ENCODE data around the gene HYAL1. TPM values are rescaled to one million over a fixed set of nuclear protein-coding genes. Genes with fewer than 3 reads are reported as not detected.
A peak's percentile ranks its signal among the peaks of the same experiment; 100 is the strongest.
"Not testable (repeated sequence)": the region's sequence is repeated elsewhere in the genome, so short reads cannot be mapped to it uniquely, and the experiment has no call there.

Gene HYAL1
- polyA plus RNA-seq, 1 donor = 1.7 TPM

DNA sequence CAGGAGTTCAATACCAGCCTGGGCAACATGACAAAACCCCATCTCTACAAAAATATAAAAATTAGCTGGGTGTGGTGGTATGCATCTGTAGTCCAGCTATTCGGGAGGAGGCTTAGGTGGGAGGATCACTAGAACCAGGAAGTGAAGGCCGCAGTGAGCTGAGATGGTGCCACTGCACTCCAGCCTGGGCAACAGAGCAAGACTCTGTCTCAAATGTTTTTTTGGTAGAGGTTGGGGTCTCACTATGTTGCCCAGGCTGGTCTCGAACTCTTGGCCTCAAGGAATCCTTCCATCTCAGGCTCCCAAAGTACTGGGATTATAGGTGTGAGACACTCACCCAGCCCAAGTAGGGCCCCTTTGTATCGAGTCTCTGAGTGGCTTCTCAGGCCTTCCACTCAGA is 9.3 kb downstream of the HYAL1 start:
- no peak for DNase-seq (ENCODE audit: low read depth)

DNA sequence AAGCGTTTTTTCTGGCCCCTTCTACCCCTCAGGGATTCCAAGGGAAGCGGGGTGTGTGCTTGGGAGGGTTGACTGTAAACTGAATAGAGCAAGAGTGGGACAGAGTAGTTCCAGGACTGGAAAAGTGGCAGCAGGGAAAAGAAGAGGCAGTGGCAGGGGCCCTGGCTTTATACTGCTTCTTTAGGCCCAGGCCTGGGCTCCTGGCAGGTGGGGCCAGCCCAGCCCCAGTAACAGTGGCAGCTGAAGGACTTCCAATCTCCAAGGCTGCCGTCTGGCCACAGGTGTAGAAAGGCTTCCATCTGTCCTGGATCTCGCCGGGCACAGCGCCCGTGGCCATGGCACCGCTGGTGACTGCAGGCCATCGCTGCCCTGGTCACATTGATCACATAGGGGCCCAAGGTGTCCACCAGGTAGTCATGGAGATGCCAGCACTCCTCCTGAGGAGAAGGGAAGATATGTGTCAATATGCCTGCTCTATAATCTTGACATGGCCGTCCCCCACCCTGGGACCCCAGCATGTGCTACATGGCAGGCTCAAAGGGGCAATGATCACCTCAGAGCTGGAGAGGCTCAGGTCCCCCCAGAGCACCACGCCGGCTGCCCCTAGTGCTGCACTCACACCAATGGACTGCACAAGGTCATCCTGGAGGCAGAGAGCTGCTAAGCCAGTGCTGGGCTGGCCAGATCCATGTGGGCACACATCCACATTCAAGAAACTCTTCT is 10.1 kb downstream of the HYAL1 start:
- DNase-seq (ENCODE audit: low read depth) = no peak

DNA sequence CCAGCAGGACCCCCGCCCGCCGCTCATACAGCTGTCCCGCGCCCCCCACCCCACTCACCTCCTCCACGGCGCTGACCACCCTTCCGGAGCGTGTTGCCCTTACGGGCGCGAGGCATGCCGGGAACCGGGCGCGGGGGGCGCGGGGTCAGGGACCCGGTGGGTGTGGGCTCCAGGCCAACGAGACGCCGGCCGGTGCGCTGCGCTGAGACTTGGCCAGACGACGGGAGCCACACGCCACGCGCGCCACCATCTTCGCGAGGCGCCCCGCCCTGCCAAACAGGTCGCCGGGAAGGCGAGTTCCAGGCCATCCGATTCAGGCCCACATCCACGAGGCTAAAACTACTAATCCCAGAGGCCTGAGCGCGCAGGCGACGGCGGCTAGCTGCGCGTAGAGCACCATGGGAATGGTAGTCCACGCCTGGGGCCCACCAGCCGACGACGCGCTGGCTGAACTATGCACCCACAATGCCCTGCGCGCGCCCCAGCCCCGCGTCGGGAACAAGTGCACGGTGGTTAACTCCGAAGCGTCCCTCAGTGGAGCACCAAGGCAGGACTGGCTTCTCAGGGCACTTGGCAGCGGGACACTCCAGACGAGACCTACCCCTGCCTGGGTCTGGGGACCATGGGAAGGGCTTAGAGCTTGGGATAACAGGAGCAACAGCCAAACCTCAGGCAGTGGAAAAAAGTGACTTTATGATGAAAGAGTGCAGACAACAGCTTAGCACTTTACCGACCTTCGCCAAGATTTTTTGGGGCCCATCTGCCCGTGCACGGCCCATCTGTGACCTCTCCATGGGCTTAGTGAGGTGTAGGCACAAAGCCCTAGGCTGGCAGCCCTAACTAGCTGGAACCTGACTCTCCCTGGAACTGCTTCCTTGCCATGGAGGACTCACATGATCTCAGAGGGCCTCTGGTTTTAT is 11.0 kb downstream of the HYAL1 start, which contains the start of gene IFRD2:
Gene IFRD2 (minus strand): TSS at position 271 of the 920 bp plus-strand sequence. CDS start 155 bp downstream, at position 116.
- DNase-seq (ENCODE audit: low read depth) = peak; percentile 95

DNA sequence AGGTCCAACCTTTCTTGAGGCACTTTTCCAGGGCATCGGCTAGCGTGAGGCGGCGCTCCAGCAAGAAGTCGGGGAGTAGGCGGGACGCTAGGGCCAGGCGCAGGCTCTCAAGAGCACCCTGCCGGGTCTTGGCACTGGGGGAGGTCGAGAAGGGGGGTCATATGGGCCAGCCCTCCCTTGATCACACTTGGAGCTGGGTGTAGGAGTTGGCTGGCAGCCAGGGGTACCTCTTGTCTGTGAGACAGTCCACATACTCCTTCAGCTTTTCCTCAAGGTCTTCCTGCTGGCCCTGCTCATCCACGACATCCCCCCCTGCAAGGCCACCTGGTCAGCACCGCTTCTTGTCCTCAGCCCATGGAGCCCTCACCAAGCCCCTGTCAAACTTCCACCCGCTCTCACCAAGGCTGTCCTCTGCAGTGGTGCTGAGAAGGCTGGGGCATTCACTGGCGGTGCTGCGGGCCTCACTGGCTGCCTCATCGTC is 13.2 kb downstream of the HYAL1 start:
- no peak for DNase-seq (ENCODE audit: low read depth)

DNA sequence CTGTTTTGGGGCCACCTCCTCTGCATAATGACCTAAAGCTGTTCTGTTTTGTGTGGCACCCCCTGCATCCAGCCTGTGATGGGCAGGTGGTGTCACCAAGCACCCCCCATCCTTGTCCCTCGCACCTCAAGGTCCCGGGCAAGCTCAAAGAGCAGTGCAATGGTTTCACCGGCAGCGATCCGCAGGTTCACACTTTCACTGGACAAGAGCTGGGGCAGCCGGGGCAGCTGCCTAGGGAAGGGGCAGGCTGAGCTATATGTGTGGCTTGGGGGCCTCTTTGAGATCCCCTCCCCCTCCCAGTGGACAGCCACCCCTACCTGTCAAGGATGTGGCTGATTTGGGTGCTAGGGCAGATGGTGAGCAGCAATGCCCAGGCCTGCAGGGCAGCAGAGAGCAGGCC is 14.2 kb downstream of the HYAL1 start:
- DNase-seq (ENCODE audit: low read depth) = no peak

DNA sequence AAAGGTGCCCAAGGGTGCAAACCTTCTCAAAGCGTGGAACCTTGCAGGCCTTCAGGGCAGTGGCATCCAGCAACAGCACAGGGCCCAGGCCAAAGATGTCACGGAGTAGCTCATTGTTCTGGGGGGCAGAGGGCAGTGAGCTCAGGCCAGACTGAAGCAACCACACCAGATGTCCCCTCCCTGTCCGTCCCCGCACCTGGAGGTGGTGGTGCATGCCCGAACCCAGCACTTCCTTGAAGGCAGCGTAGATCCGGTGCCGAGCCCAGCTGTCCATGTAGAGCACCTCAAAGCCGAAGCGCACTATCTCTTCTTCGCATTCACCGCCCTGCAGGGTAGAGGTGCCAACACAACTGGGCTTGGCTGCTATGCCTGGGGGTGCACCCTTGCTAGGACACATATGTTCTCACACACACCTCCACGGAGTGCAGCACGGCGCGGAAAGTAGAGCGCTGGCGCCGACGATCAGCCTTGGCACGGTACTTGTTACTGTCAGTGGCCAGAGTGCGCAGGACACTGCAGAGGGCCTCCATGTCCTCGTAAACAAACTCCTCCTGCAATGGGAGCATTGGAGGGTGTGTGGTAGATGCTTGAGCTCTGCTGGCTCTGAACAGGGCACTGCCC is 14.9 kb downstream of the HYAL1 start:
- no peak for DNase-seq (ENCODE audit: low read depth)

DNA sequence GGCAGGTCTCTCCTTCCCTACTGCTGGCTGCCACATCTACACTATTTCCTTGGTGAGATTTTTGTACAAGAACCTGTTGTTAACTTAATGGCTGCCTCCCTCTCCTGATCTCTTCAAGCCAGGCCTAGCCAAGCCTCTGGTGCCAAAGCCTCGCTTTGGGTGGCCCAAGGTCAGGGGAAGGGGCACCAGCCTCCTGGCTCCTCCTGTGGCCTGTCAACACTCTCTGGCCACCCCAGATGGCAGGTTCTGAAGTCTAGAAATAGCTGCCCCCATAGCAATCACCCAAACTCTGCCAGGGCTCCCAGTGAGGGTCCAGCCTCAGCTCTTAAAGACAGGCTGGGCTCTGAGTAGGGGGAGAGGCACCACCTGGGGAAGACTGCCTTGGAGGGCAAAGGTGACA is 16.1 kb downstream of the HYAL1 start:
- no peak for DNase-seq (ENCODE audit: low read depth)

DNA sequence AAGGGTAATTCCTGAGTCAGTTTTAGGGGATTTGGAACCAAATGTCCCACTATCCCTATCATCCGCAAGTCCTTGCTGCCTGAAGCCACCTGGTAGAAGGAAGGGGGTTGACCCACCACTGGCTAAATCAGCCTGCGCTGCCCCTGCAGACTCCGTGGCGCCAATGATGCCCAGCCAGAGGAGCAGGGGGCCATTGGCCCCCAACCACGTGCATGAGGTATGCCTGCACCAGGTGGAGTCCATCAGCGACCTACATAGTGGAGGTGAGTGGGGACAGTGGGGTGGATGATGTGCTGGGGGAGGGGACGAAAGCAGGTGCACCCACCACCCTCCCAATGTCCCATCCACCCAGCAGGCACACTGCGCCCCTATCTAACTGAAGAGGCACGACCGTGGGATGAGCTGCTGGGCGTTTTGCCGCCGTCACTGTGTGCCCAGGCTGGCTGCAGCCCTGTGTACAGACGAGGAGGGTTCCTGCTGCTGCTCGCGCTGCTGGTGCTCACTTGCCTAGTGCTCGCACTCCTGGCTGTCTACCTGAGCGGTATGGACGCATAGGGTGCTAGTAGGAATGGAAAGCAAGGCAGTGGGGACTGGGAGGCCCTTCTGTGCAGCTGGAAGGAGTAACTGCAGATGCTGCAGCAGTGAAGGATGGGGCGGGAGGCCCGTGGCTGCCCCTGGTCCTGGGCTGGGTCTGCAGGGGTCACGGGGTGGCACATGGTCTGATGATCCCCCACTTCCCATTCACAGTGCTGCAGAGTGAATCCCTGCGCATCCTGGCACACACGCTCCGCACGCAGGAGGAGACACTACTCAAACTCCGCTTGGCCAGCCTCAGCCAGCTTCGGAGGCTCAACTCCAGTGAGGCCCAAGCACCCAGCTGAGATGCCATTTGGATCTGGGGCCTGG is 16.8 kb downstream of the HYAL1 start:
- no peak for DNase-seq (ENCODE audit: low read depth)

DNA sequence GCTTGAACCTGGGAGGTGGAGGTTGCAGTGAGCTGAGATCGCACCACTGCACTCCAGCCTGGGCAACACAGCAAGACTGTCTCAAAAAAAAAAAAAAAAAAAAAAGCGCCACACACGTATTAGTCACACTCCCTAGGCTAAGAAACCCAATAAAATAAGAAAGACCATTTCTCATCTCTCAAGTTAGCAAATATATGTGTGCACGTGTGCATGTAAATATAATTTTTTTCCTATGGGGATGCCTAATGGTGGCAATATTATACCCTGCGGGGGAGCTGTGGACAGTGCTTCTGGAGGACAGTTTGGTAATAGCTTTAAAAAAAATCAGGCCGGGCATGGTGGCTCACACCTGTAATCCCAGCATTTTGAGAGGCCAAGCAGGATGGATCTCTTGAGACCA is 19.3 kb downstream of the HYAL1 start:
- not testable (repeated sequence) for DNase-seq (ENCODE audit: low read depth)

DNA sequence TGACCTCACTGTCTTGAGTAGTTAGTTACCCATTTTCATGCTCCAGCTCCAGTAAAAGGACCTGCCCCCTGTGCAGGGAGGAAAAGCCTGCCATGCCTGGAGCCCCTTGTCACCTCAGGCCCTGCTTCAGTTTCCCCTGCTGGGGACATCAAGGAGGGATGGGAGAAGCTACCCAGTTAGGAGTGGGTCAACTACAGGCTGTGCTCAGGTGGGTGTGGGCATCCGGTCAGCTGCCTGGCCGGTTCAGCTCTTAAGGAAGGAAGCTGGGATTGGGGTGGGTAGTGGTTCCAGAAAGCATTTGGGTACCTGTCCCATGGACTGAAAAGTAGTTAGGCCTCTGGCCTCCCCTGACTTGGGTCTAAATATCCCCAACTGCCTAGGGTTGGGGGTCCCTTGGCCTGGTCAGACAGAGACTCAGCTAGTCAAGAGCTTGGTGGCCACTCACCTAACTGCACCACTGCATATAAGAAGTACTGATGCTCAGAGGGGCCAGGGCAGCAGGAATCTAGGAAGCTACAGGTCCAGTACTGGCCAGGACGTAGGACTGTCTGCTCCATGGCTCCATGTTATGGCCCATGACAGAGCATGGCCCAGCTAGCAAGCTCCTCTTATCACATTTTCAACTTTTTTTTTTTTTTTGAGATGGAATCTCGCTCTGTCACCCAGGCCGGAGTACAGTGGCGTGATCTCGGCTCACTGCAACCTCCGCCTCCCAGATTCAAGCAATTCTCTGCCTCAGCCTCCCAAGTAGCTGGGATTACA is 23.9 kb downstream of the HYAL1 start:
- no peak for DNase-seq (ENCODE audit: low read depth)

DNA sequence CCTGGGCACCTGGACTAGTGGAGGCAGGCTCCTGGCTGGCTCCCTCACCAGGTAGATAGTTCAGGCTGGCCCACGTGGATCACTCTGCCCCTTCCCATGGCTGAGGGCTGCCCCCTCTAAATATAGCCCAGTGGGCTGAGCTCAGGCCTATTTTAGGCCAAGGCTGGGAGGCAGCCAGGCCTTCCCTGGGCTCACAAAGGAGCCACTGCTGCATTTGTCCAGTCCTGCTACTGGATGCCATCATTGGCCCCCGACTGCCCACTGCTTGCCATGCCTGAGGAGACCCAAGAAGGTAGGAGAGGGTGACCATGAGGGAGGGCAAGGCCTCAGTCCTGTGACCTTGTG is 24.5 kb downstream of the HYAL1 start, which contains the start of gene LSMEM2:
Gene LSMEM2 (plus strand): TSS at position 208 of the 345 bp plus-strand sequence. CDS start 27 bp downstream, at position 235.
- no peak for DNase-seq (ENCODE audit: low read depth)

DNA sequence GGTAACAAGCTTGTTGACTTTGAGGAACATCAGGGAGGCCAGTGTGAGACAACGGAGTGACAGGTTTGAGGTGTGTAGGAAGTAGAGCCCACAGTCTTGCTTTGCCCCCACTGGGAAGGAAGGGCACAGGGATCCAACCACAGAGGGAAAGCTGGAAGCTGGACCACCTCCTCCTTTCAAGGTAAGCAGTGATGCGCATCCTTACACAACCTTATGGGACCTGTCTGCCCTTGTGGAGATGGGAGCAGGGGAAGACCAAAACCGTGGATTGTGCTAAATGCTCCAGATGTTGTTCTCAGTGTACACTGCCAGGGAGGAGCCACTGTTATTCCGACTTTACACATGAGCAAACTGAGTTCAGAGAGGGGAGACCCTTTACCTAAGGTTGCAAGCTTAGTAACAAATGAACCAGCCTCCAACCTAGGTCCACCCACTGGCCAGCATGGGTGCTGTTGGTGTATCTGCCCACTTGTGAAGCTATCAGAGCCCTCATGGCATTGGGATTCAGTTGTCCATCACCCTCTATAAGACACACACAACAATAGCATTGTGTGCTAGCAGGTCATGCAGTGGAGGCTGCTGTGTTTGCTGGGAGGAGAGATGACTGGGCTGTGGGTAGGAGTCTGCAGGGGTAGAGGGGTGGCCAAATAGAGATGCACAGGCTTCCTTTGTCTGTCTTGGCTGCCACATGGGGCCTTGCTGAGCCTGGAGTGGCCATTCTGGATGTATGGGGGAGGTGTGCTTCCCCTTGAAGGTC is 25.1 kb downstream of the HYAL1 start:
- DNase-seq (ENCODE audit: low read depth) = no peak

DNA sequence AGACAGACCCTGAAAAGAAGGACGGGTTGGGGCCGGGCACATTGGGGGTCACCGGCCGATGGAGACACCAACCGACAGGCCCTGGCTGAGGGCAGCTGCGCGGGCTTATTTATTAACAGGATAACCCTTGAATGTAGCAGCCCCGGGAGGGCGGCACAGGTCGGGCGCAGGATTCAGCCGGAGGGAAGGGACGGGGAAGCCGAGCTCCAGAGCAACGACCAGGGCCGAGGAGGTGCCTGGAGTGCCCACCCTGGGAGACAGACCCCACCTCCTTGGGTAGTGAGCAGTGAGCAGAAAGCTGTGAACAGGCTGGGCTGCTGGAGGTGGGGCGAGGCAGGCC is 26.6 kb downstream of the HYAL1 start:
- no peak for DNase-seq (ENCODE audit: low read depth)

DNA sequence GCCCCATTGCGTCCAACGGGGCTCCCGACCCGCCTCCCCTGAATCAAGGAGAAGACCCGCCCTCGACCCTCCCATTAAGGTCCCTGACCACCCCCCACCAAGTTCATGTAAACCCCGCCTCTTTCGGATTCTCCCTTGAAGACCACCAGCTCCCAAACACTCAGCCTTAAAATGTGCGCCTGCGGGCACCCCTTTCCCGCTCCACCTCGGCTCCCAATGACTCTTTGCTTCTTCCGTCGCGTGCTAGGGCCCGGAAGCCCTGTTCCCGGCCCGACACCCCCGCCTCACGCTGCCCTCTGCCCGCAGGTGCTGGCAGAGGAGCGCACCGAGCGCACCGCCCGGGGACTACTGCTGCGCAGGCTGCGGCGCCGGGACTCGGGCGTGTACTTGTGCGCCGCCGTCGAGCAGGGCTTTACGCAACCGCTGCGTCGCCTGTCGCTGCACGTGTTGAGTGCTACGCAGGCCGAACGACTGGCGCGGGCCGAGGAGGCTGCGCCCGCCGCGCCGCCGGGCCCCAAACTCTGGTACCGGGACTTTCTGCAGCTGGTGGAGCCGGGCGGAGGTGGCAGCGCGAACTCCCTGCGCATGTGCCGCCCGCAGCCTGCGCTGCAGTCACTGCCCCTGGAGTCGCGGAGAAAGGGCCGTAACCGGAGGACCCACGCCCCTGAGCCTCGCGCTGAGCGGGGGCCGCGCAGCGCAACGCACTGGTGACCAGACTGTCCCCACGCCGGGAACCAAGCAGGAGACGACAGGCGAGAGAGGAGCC is 27.2 kb downstream of the HYAL1 start:
- DNase-seq (ENCODE audit: low read depth) = no peak

DNA sequence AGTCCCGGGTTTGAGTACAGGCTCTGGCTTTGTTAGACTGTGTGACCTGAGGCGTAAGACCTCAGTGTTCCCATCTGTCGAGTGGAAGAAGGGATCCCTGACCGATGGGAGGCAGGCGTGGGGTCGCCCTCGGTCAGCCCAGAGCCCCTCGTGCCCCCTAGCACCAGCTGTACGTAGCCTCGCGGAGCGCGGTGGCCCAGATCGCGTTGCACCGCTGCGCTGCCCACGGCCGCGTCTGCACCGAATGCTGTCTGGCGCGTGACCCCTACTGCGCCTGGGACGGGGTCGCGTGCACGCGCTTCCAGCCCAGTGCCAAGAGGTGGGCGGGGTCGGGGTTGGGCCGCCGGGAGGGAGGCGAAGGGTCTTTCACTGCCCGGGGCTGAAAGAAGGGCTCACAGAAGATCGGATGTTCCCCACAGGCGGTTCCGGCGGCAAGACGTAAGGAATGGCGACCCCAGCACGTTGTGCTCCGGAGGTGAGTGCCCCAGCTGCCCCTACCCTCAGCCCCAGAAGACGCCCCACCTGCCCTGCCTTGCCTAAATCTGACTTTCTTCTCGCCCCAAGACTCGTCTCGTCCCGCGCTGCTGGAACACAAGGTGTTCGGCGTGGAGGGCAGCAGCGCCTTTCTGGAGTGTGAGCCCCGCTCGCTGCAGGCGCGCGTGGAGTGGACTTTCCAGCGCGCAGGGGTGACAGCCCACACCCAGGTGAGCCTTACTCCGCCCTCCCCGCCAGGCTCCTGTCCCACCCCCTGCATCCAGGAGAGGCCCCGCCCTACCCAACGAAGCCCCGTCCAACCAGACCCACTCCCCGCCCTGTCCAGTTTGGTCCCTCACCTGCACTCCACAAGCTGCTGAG is 28.0 kb downstream of the HYAL1 start:
- DNase-seq (ENCODE audit: low read depth) = no peak

DNA sequence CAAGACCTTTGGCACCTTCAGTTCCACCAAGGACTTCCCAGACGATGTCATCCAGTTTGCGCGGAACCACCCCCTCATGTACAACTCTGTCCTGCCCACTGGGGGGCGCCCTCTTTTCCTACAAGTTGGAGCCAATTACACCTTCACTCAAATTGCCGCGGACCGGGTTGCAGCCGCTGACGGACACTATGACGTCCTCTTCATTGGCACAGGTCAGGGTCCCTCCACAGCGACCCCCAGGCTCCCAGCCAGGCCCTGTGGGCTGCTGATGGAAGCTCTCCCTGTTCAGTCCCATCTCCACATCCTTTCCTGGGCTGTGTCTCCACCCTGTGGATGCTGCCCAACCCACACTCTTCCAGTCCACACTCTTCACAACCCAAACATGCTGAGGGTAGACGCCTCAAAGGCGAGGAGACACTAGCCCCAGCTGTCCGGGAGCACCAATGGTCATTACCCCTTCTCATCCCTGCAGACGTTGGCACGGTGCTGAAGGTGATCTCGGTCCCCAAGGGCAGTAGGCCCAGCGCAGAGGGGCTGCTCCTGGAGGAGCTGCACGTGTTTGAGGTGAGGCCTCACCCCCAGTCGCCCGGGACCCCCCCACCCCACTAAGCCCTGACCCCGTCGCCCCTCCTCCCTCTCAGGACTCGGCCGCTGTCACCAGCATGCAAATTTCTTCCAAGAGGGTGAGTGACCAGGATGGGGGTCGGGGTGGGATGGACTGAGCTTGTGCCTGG is 28.8 kb downstream of the HYAL1 start:
- DNase-seq (ENCODE audit: low read depth) = no peak

DNA sequence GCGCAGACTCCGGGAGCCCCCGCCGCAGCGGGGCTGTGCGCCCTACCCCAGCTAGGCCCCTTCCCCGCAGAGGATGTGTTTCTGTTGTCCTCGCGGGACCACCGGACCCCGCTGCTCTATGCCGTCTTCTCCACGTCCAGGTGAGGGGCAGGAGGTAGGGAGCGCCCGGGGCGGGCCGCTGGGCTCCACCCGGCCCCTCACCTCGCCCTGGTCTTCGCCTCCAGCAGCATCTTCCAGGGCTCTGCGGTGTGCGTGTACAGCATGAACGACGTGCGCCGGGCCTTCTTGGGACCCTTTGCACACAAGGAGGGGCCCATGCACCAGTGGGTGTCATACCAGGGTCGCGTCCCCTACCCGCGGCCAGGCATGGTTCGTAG is 29.7 kb downstream of the HYAL1 start:
- no peak for DNase-seq (ENCODE audit: low read depth)
